ENCODE data around the gene GNL1.

DNA sequence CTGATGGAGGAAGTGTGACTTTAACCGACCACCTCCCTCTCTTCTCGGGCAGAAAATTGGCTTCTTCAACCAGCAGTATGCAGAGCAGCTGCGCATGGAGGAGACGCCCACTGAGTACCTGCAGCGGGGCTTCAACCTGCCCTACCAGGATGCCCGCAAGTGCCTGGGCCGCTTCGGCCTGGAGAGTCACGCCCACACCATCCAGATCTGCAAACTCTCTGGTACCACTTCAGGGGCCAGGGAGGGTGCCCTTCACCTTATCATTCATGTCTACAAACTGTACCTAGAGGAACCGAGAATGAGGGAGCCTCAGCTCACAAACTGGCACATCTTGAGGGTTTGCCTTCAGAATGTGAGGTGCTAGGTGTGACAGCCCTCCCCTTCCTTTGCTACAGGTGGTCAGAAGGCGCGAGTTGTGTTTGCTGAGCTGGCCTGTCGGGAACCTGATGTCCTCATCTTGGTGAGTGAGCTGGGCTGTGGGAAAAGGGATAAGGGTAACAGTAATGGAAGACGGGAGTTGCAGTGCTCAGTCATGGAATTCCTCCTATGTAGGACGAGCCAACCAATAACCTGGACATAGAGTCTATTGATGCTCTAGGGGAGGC lies 33.6 kb upstream of the GNL1 start:
- TF ChIP-seq, protein P1, sequence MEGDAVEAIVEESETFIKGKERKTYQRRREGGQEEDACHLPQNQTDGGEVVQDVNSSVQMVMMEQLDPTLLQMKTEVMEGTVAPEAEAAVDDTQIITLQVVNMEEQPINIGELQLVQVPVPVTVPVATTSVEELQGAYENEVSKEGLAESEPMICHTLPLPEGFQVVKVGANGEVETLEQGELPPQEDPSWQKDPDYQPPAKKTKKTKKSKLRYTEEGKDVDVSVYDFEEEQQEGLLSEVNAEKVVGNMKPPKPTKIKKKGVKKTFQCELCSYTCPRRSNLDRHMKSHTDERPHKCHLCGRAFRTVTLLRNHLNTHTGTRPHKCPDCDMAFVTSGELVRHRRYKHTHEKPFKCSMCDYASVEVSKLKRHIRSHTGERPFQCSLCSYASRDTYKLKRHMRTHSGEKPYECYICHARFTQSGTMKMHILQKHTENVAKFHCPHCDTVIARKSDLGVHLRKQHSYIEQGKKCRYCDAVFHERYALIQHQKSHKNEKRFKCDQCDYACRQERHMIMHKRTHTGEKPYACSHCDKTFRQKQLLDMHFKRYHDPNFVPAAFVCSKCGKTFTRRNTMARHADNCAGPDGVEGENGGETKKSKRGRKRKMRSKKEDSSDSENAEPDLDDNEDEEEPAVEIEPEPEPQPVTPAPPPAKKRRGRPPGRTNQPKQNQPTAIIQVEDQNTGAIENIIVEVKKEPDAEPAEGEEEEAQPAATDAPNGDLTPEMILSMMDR (IDR thresholded peaks at IDR 0.05 in 2 of 3, conservative IDR thresholded peaks at IDR 0.05 in 1 of 3; ENCODE audit: insufficient read depth in 2 of 3, low read depth in 1 of 3, low read length in 3 of 3): no peak
- TF ChIP-seq FOXJ2 (tag; IDR thresholded peaks at IDR 0.05) (no peak), PYGO2 (tag; IDR thresholded peaks at IDR 0.05) (no peak), SRSF1 (IDR thresholded peaks at IDR 0.05; ENCODE audit: low read depth, low read length) (no peak), FOSL1 (tag; conservative IDR thresholded peaks at IDR 0.05) (no peak), OTX1 (CRISPR knock-in tag; IDR thresholded peaks at IDR 0.05) (no peak)
- TF ChIP-seq, protein P2, sequence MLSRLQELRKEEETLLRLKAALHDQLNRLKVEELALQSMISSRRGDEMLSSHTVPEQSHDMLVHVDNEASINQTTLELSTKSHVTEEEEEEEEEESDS (CRISPR knock-in tag; IDR thresholded peaks at IDR 0.05): no peak

All from K562 (cell line).